H1 (cell line): ENCODE measurements around the gene UGT1A10. TPM values are rescaled to one million over a fixed set of nuclear protein-coding genes. Genes with fewer than 3 reads are reported as not detected.

ENCODE experiments used
- CTCF ChIA-PET: fragments of 300-600 bp; sonication (Branson Sonifier 250); formaldehyde crosslinking; loops from one replicate; lab custom pipeline; 2021; ENCODE audit not compliant: partially characterized antibody; lab: Charles Lee
- POLR2A ChIA-PET: fragments of 300-600 bp; sonication (Branson Sonifier 250); formaldehyde crosslinking; loops from one replicate; lab custom pipeline; 2021; ENCODE audit warnings: inconsistent platforms; ENCODE audit not compliant: partially characterized antibody; lab: Charles Lee
- DNase-seq, 2 experiments: peaks; one replicate each; pipeline versions ENCODE4 v3.0.0 to v3.0.0-alpha.2; 2010 to 2022; ENCODE audit warnings: low spot score in 2 of 2, low read depth in 1 of 2, mixed read lengths in 1 of 2
- FAIRE-seq: peaks from 2 replicates; lab custom pipeline; 2011; peaks lifted over from hg19 to GRCh38; lab: Jason Lieb, UNC
- H2AFZ ChIP-seq: 2 replicates; pipeline ENCODE4 v1.8.1; 2012; ENCODE audit warnings: low read length, inconsistent platforms
- H2AK5ac ChIP-seq: 2 replicates; pipeline ENCODE4 v1.6.1; 2013; ENCODE audit warnings: low read depth, low read length
- H2BK120ac ChIP-seq: replicated peaks from 2 replicates; pipeline ENCODE3; 2013; ENCODE audit warnings: low read depth, low read length, inconsistent platforms
- H2BK12ac ChIP-seq: 2 replicates; pipeline ENCODE4 v1.6.1; 2013; ENCODE audit warnings: low read depth, low read length
- H2BK15ac ChIP-seq: 2 replicates; pipeline ENCODE4 v1.6.1; 2013; ENCODE audit warnings: low read length
- H2BK20ac ChIP-seq: 2 replicates; pipeline ENCODE4 v1.6.1; 2013; ENCODE audit warnings: low read length
- H2BK5ac ChIP-seq: 2 replicates; pipeline ENCODE4 v1.6.1; 2013; ENCODE audit warnings: low read depth, low read length
- H3K14ac ChIP-seq: 2 replicates; pipeline ENCODE4 v1.6.1; 2013; ENCODE audit warnings: inconsistent platforms; ENCODE audit not compliant: insufficient read length
- H3K18ac ChIP-seq: 2 replicates; pipeline ENCODE4 v1.6.1; 2013; ENCODE audit warnings: low read length; ENCODE audit errors: extremely low read depth
- H3K23ac ChIP-seq: 2 replicates; pipeline ENCODE4 v1.6.1; 2013; ENCODE audit warnings: inconsistent platforms; ENCODE audit not compliant: insufficient read length
- H3K23me2 ChIP-seq: 2 replicates; pipeline ENCODE4 v1.6.1; 2013; ENCODE audit warnings: low read depth, low read length
- H3K27ac ChIP-seq: 2 replicates; pipeline ENCODE4 v1.6.1; 2011; ENCODE audit warnings: low read depth, low read length, inconsistent platforms
- H3K27me3 ChIP-seq, 4 experiments: replicated peaks in 1 of 4; 1 replicate in 1 of 4; 2 replicates in 3 of 4; pipeline versions ENCODE4 v1.6.1 to v1.8.1; 2011 to 2013; ENCODE audit warnings: low read length in 3 of 4, mild to moderate bottlenecking in 3 of 4, inconsistent platforms in 2 of 4, mixed read lengths in 2 of 4, moderate library complexity in 1 of 4; ENCODE audit not compliant: control insufficient read depth in 3 of 4, insufficient read depth in 3 of 4; ENCODE audit errors: extremely low read depth in 1 of 4
- H3K36me3 ChIP-seq, 4 experiments: 2 replicates each; pipeline versions ENCODE4 v1.6.1 to v1.8.1; 2011 to 2013; ENCODE audit warnings: mild to moderate bottlenecking in 4 of 4, low read length in 3 of 4, moderate library complexity in 2 of 4, control low read depth in 1 of 4, inconsistent platforms in 1 of 4; ENCODE audit not compliant: insufficient read depth in 4 of 4, control insufficient read depth in 2 of 4
- H3K4ac ChIP-seq: replicated peaks from 2 replicates; pipeline ENCODE3; 2013; ENCODE audit warnings: low read length, low read depth, mixed read lengths, inconsistent platforms; ENCODE audit not compliant: insufficient read length
- H3K4me1 ChIP-seq, 4 experiments: replicated peaks in 1 of 4; 1 replicate in 1 of 4; 2 replicates in 3 of 4; pipeline versions ENCODE4 v1.6.1 to v1.8.1; 2011 to 2013; ENCODE audit warnings: low read length in 3 of 4, inconsistent platforms in 2 of 4, mixed read lengths in 1 of 4; ENCODE audit not compliant: insufficient read depth in 4 of 4, control insufficient read depth in 3 of 4
- H3K4me2 ChIP-seq, 2 experiments: 2 replicates each; pipeline versions ENCODE4 v1.6.1 to v1.8.1; 2011 to 2013; ENCODE audit warnings: low read depth in 2 of 2, low read length in 2 of 2, control low read depth in 1 of 2, inconsistent platforms in 1 of 2, mild to moderate bottlenecking in 1 of 2; ENCODE audit not compliant: insufficient read depth in 1 of 2
- H3K4me3 ChIP-seq, 4 experiments: fragments of 200-600, 300-600 bp in 1 of 4; sonication (generic), shearing (Covaris generic), sonication (Bioruptor Twin) in 1 of 4; 2 replicates each; pipeline versions ENCODE4 v1.5.1 to v1.8.1; 2011 to 2016; ENCODE audit warnings: low read length in 4 of 4, low read depth in 3 of 4, control low read depth in 2 of 4, inconsistent platforms in 2 of 4, mild to moderate bottlenecking in 2 of 4, mixed read lengths in 1 of 4, moderate library complexity in 1 of 4; ENCODE audit not compliant: insufficient read depth in 2 of 4; ENCODE audit errors: extremely low read depth in 1 of 4
- H3K56ac ChIP-seq: replicated peaks from 2 replicates; pipeline ENCODE3; 2013; ENCODE audit warnings: low read depth, mild to moderate bottlenecking, mixed read lengths, low read length, inconsistent platforms; ENCODE audit not compliant: insufficient read length
- H3K79me1 ChIP-seq: 2 replicates; pipeline ENCODE4 v1.6.1; 2013; ENCODE audit warnings: low read depth, low read length, control low read depth
- H3K79me2 ChIP-seq, 2 experiments: 2 replicates each; pipeline versions ENCODE4 v1.6.1 to v1.8.1; 2012 to 2013; ENCODE audit warnings: low read length in 2 of 2, mild to moderate bottlenecking in 2 of 2, inconsistent platforms in 1 of 2; ENCODE audit not compliant: insufficient read depth in 2 of 2, control insufficient read depth in 1 of 2
- H3K9ac ChIP-seq, 4 experiments: replicated peaks in 1 of 4; 1 replicate in 1 of 4; 2 replicates in 3 of 4; pipeline versions ENCODE4 v1.6.1 to v1.8.1; 2011 to 2013; ENCODE audit warnings: low read depth in 3 of 4, low read length in 3 of 4, control low read depth in 2 of 4, mild to moderate bottlenecking in 2 of 4, moderate library complexity in 2 of 4, inconsistent platforms in 1 of 4; ENCODE audit errors: extremely low read depth in 1 of 4
- H3K9me3 ChIP-seq, 2 experiments: 2 replicates each; pipeline versions ENCODE4 v1.6.1 to v1.8.1; 2012 to 2013; ENCODE audit warnings: mild to moderate bottlenecking in 2 of 2, moderate library complexity in 2 of 2, control low read depth in 1 of 2, inconsistent platforms in 1 of 2, low read depth in 1 of 2, low read length in 1 of 2, mixed read lengths in 1 of 2; ENCODE audit not compliant: insufficient read depth in 2 of 2
- H4K20me1 ChIP-seq, 2 experiments: replicated peaks in 1 of 2; 2 replicates each; pipeline versions ENCODE3 to v1.8.1; 2011 to 2013; ENCODE audit warnings: inconsistent platforms in 2 of 2, low read length in 2 of 2, mild to moderate bottlenecking in 1 of 2; ENCODE audit not compliant: insufficient read depth in 2 of 2, control insufficient read depth in 1 of 2
- H4K5ac ChIP-seq: 2 replicates; pipeline ENCODE4 v1.6.1; 2013; ENCODE audit warnings: low read length, low read depth, mixed read lengths, inconsistent platforms; ENCODE audit not compliant: insufficient read length
- H4K8ac ChIP-seq: 2 replicates; pipeline ENCODE4 v1.8.0; 2013; ENCODE audit warnings: mild to moderate bottlenecking, moderate library complexity, low read length, inconsistent platforms; ENCODE audit not compliant: insufficient read depth; ENCODE audit errors: extremely low read depth
- H4K91ac ChIP-seq: replicated peaks from 2 replicates; pipeline ENCODE3; 2013; ENCODE audit warnings: low read length, mixed read lengths, inconsistent platforms; ENCODE audit not compliant: insufficient read length
- ASH2L ChIP-seq: fragments of 200-600, 300-600 bp; sonication (generic); IDR thresholded peaks from one replicate; pipeline ENCODE4 v1.7.1; 2017; ENCODE audit warnings: low read length
- BCL11A ChIP-seq, 2 experiments: IDR thresholded peaks; one replicate each; pipeline ENCODE4 v1.6.1; 2011; ENCODE audit warnings: low read depth in 2 of 2, low read length in 2 of 2, mild to moderate bottlenecking in 2 of 2
- HDAC2 ChIP-seq, 2 experiments: fragments of 300-600 bp in 1 of 2; sonication (generic) in 1 of 2; IDR thresholded peaks; 2 replicates each; pipeline ENCODE4 v1.6.1; 2011 to 2012; ENCODE audit warnings: low read depth in 2 of 2, low read length in 2 of 2, mild to moderate bottlenecking in 2 of 2, moderate library complexity in 2 of 2, borderline replicate concordance in 1 of 2, inconsistent platforms in 1 of 2
- HDAC6 ChIP-seq: IDR thresholded peaks from one replicate; pipeline ENCODE4 v1.7.1; 2012; ENCODE audit warnings: low read depth, mild to moderate bottlenecking, inconsistent platforms, low read length, moderate library complexity
- KDM5A ChIP-seq: fragments of 200-600 bp; IDR thresholded peaks from 2 replicates; pipeline ENCODE4 v1.7.1; 2012; ENCODE audit warnings: mild to moderate bottlenecking, low read length, inconsistent platforms, mixed read lengths
- SP1 ChIP-seq: IDR thresholded peaks from 2 replicates; pipeline ENCODE4 v1.6.1; 2011; ENCODE audit warnings: low read depth, low read length
- SP4 ChIP-seq: IDR thresholded peaks from 2 replicates; pipeline ENCODE4 v1.6.1; 2012; ENCODE audit warnings: low read length, inconsistent platforms
- SRF ChIP-seq: IDR thresholded peaks from 2 replicates; pipeline ENCODE4 v1.6.1; 2011; ENCODE audit warnings: mild to moderate bottlenecking, low read depth, low read length, moderate library complexity
- WGBS, 2 experiments: shearing (Covaris generic) in 1 of 2; methylation state at CpG; one replicate each; pipeline versions ENCODE4 v1.1.6 to v1.1.7; 2013 to 2015; ENCODE audit warnings: low lambda C conversion rate in 2 of 2, mixed read lengths in 2 of 2, inconsistent platforms in 1 of 2, low coverage in 1 of 2, missing lambda C conversion rate in 1 of 2; ENCODE audit not compliant: insufficient replicate concordance in 2 of 2, insufficient coverage in 1 of 2, insufficient read length in 1 of 2; ENCODE audit errors: extremely low coverage in 1 of 2, missing lambda C conversion rate in 1 of 2; 5-methylcytosine and 5-hydroxymethylcytosine counted together
- polyA plus RNA-seq, 7 experiments: library from polyadenylated mRNA; depleted of rRNA in 3 of 7; stranded (reverse) in 5 of 7; unstranded in 2 of 7; fragments of >200 nt in 5 of 7; fragments of 200-250 nt in 2 of 7; gene quantifications; 1 replicate in 5 of 7; 2 replicates in 1 of 7; 4 replicates in 1 of 7; pipeline versions ENCODE4 v1.2.1 to v1.2.3, GENCODE V29; 2011 to 2013; ENCODE audit warnings: missing spikeins in 2 of 7, mixed read lengths in 2 of 7
- total RNA-seq: library from RNA; stranded (reverse); fragmentation: NEBNext Ultra II Directional; extraction: Animal tissue kit (Norgen Biotek cat#: 25700); gene quantifications from 2 replicates; pipeline ENCODE4 v1.2.1, GENCODE V29; 2021
- TF ChIP-seq, protein P1 (sequence below): IDR thresholded peaks from 2 replicates; pipeline ENCODE4 v1.6.1; 2011; ENCODE audit warnings: low read depth, mild to moderate bottlenecking, low read length; ENCODE audit not compliant: insufficient read depth

The UGT1A10 gene
- total and polyA plus RNA-seq, 2 of the 8 experiments (the other 6 are each of a cell fraction or from before 2014, with no cell fraction given): not detected

DNA sequence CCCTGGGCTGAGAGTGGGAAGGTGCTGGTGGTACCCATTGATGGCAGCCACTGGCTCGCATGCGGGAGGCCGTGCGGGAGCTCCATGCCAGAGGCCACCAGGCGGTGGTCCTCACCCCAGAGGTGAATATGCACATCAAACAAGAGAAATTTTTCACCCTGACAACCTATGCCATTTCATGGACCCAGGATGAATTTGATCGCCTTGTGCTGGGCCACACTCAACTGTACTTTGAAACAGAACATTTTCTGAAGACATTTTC, 111.0 kb downstream of the UGT1A10 start:
- H3K56ac ChIP-seq: no peak overlapping the region
- ChIA-PET CTCF (interaction anchor here (0.8 kb wide), 1 partner anchor 86 kb away, joined by 4 read pairs; no protein-coding TSS in a partner anchor), POLR2A (no interaction called here)
- no peak overlapping the region for H2BK120ac ChIP-seq
- H2BK15ac ChIP-seq: no peak overlapping the region
- no peaks in the 10 kb centered on the region for H3K23me2 ChIP-seq
- H4K5ac ChIP-seq: no peak overlapping the region
- no peak overlapping the region for H3K23ac ChIP-seq
- no peaks in the 10 kb centered on the region for H3K4me1 ChIP-seq
- H3K14ac ChIP-seq: no peak overlapping the region
- H4K20me1 ChIP-seq: no peaks in the 10 kb centered on the region
- WGBS, 2 experiments: 79% methylated on average over 2 of the region's 6 CpGs; no CpG with 5 or more reads in 1 of the 2 experiments
- H3K27ac ChIP-seq: no peak overlapping the region
- no peaks in the 10 kb centered on the region for H3K79me1 ChIP-seq
- H2AFZ ChIP-seq: no peak overlapping the region
- no peak overlapping the region for H2BK5ac ChIP-seq
- no peaks in the 10 kb centered on the region for H3K27me3 ChIP-seq
- FAIRE-seq (no peak), DNase-seq (no peak)
- H3K9ac ChIP-seq: no peak overlapping the region
- no peak overlapping the region for H4K8ac ChIP-seq
- H2AK5ac ChIP-seq: no peak overlapping the region
- peaks cover 18 to 32% of the 10 kb centered on the region in 2 experiments for H3K9me3 ChIP-seq
- no peak overlapping the region for H3K4me3 ChIP-seq
- H4K91ac ChIP-seq: no peak overlapping the region
- no peak overlapping the region for H3K4me2 ChIP-seq
- H2BK12ac ChIP-seq: no peak overlapping the region
- TF ChIP-seq HDAC6 (no peak), KDM5A (no peak), BCL11A (IDR thresholded peaks at IDR 0.05; ENCODE audit: low read depth in 2 of 2, low read length in 2 of 2) (no peak), SRF (no peak), SP1 (no peak), HDAC2 (IDR thresholded peaks at IDR 0.05; ENCODE audit: borderline replicate concordance in 1 of 2, low read depth in 2 of 2, low read length in 2 of 2) (no peak), ASH2L (no peak), SP4 (no peak)
- TF ChIP-seq, protein P1, sequence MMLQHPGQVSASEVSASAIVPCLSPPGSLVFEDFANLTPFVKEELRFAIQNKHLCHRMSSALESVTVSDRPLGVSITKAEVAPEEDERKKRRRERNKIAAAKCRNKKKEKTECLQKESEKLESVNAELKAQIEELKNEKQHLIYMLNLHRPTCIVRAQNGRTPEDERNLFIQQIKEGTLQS: no peak
- H3K79me2 ChIP-seq: no peaks in the 10 kb centered on the region
- no peak overlapping the region for H3K4ac ChIP-seq
- H3K18ac ChIP-seq: no peak overlapping the region
- H3K36me3 ChIP-seq: no peaks in the 10 kb centered on the region
- H2BK20ac ChIP-seq: no peak overlapping the region
